Neutrophil (primary cell): ENCODE data around the gene PVALEF.

ENCODE experiments used
- H3K27ac ChIP-seq: fragments of 200-600 bp; sonication (generic); 2 replicates; pipeline ENCODE4 v1.5.1; 2016; ENCODE audit warnings: mild to moderate bottlenecking, moderate library complexity
- H3K27me3 ChIP-seq: fragments of 200-600 bp; sonication (generic); 2 replicates; pipeline ENCODE4 v1.6.0; 2016; ENCODE audit warnings: mild to moderate bottlenecking
- H3K36me3 ChIP-seq: fragments of 200-600 bp; sonication (generic); 2 replicates; pipeline ENCODE4 v1.5.1; 2017
- H3K4me1 ChIP-seq, 2 experiments: fragments of 200-600 bp in 1 of 2; sonication (generic) in 1 of 2; 1 replicate in 1 of 2; 2 replicates in 1 of 2; pipeline versions ENCODE4 v1.5.1 to v1.6.1; 2013 to 2016; ENCODE audit warnings: low read depth in 1 of 2, low read length in 1 of 2, mild to moderate bottlenecking in 1 of 2, moderate library complexity in 1 of 2; ENCODE audit not compliant: control insufficient read depth in 1 of 2, insufficient read depth in 1 of 2
- H3K4me3 ChIP-seq, 2 experiments: fragments of 200-600 bp in 1 of 2; sonication (generic) in 1 of 2; 1 replicate in 1 of 2; 2 replicates in 1 of 2; pipeline ENCODE4 v1.5.1; 2013 to 2016; ENCODE audit warnings: low read depth in 1 of 2, low read length in 1 of 2, mild to moderate bottlenecking in 1 of 2, moderate library complexity in 1 of 2
- H3K9me3 ChIP-seq: fragments of 200-600 bp; sonication (generic); 2 replicates; pipeline ENCODE4 v1.5.1; 2016
- CTCF ChIP-seq: fragments of 200-600 bp; sonication (generic); IDR thresholded peaks from 2 replicates; pipeline ENCODE4 v1.5.1; 2016; ENCODE audit warnings: antibody characterized with exemption

The PVALEF gene

GRCh38 chr17:81160306-81160705 lies 5.0 kb upstream of the PVALEF start:
- Histone ChIP-seq H3K27me3 (peaks cover 24% of the 10 kb centered on the region), H3K9me3 (no peaks in the 10 kb centered on the region), H3K27ac (peak overlapping the region; percentile 96), H3K36me3 (peaks cover 8% of the 10 kb centered on the region), H3K4me3 (peak overlapping the region; percentile 89 to 96), H3K4me1 (peaks cover 33 to 44% of the 10 kb centered on the region in 2 experiments)
- peak; percentile 18 for TF ChIP-seq CTCF

DNA sequence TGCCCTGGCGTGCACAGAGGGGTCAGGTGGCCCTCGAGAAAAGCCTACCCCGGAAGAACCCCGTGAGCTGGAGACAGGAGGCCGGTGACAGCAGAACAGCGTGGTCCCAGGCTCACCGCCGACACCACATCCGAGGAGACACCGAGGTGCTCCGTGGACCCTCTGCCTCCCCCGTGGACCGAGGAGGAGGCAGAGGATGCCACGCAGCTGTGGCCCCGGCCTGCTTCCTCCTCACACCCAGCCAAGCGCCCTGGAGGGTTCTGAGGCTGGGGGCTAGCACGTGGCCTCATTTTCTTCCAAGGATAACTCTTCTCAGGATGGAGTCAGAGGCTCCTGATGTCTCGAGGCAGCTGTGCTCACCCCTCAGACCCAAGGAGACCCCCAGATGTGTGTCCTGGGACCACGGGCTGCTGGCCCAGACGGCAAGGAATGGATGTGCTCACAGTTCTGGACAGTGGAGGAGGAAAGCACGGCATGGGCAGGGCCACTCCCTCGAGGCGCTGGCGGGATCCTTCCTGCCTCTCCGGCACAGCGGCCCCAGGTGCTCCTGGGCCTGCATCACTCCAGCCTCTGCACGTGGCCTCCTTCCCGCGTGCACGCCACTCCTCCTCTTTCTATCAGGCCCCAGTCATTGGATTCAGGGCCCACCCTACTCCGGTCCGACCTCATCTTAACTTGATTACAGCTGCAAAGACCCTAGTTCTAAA lies 4.4 kb upstream of the PVALEF start:
- peak overlapping the region; percentile 96 for H3K27ac ChIP-seq
- no peaks in the 10 kb centered on the region for H3K9me3 ChIP-seq
- peak overlapping the region; percentile 89 to 96 for H3K4me3 ChIP-seq
- peaks cover 38 to 48% of the 10 kb centered on the region in 2 experiments for H3K4me1 ChIP-seq
- H3K36me3 ChIP-seq = peaks cover 8% of the 10 kb centered on the region
- TF ChIP-seq CTCF = no peak
- H3K27me3 ChIP-seq = peaks cover 29% of the 10 kb centered on the region

GRCh38 chr17:81161536-81161935 lies 3.8 kb upstream of the PVALEF start:
- Histone ChIP-seq H3K36me3 (peaks cover 8% of the 10 kb centered on the region), H3K9me3 (no peaks in the 10 kb centered on the region), H3K4me3 (no peak overlapping the region), H3K27ac (peak overlapping the region; percentile 96), H3K4me1 (peaks cover 38 to 49% of the 10 kb centered on the region in 2 experiments), H3K27me3 (peaks cover 35% of the 10 kb centered on the region)
- TF ChIP-seq CTCF = no peak

DNA sequence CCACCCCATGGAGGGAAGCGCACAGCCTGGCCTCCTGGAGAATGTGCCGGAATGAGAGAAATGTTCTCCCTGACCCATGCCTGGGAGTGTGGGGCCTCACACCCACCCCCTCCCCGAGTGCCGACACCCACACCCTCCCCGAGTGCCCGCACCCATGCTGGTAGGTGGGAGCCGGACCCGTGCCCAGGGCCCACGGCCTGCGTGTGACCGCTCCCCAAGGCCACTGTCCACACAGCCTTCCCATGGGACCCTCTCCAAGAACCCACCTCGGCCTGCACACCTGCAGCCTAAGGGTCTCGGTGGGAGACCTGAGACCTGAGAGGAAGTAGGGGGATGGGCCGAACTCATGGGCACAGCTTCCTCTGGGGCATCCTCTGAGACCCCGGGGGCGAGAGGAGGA lies 3.3 kb upstream of the PVALEF start:
- H3K4me3 ChIP-seq = no peak overlapping the region
- H3K27me3 ChIP-seq = peaks cover 39% of the 10 kb centered on the region
- no peaks in the 10 kb centered on the region for H3K9me3 ChIP-seq
- no peak overlapping the region for H3K27ac ChIP-seq
- TF ChIP-seq CTCF = no peak
- peaks cover 38 to 47% of the 10 kb centered on the region in 2 experiments for H3K4me1 ChIP-seq
- peaks cover 8% of the 10 kb centered on the region for H3K36me3 ChIP-seq

DNA sequence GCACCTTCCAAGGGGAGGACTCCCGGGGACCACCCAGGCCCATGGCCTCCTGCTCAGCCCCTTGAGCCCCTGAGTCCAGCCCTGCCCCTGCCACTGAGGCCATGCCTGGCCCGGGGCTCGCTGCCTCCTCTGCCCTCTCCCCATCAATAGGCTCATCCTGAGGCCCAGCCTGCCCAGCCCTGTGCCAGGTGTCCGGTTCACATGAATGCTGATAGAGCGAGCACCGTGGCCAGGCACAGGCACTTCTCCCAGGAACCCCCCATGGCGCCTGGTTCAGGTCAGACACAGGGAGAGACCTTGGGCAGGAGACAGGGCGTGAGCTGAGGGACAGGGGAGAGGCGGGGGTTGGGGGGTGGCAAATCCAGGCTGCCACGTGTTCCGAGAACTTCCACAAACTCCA lies 2.8 kb upstream of the PVALEF start:
- H3K27me3 ChIP-seq = peaks cover 44% of the 10 kb centered on the region
- peaks cover 36 to 42% of the 10 kb centered on the region in 2 experiments for H3K4me1 ChIP-seq
- H3K4me3 ChIP-seq = no peak overlapping the region
- H3K27ac ChIP-seq = no peak overlapping the region
- peaks cover 8% of the 10 kb centered on the region for H3K36me3 ChIP-seq
- TF ChIP-seq CTCF = no peak
- no peaks in the 10 kb centered on the region for H3K9me3 ChIP-seq
